ENCODE results near the gene CDH13. TPM values are rescaled to one million over a fixed set of nuclear protein-coding genes. Genes with fewer than 3 reads are reported as not detected.

CDH13 gene
- total RNA-seq (2022) = 49.3 and 55.2 TPM in 2 replicates
- Bru-seq, nascent RNA = percentile 67 among the genes with signal in this experiment
- BruChase-seq, experiment 1, labeled RNA remaining after a 6-hour chase = percentile 50 among the genes with signal in this experiment
- percentile 60 among the genes with signal in this experiment for BruChase-seq, experiment 2, labeled RNA remaining after a 2-hour chase
- long read RNA-seq, partial matches to known transcripts = 101 of 118 reads
- long read RNA-seq, other reads (novel, unspliced or antisense) = 17 of 118 reads

GRCh38 chr16:82626791-82627261, at the start of gene CDH13:
Gene CDH13 (plus strand): TSS chr16:82626969.
- TF ChIP-seq CTCF (IDR thresholded peaks at IDR 0.05; ENCODE audit: unreplicated experiment) = no peak
- peak within 1 kb of the TSS; percentile 96 for H3K27ac Mint-ChIP-seq (ENCODE audit: low read depth, unreplicated experiment)
- peak; percentile 61 for DNase-seq (ENCODE audit: unreplicated experiment)
- peak within 1 kb of the TSS; percentile 82 for H3K4me3 Mint-ChIP-seq (ENCODE audit: unreplicated experiment)
- no peaks in the 10 kb centered on the region for H3K36me3 Mint-ChIP-seq (ENCODE audit: insufficient read depth, unreplicated experiment)
- CTCF ChIA-PET = interaction anchor here (0.6 to 2.1 kb wide), 9 partner anchors 8 to 589 kb away, joined by 3 to 9 read pairs (median 5); no protein-coding TSS in a partner anchor
- intact Hi-C loops (cut with micrococcal nuclease) = loop anchor here (5.0 kb wide), 1 partner anchor 310 kb away; no protein-coding TSS in a partner anchor
- H3K9me3 Mint-ChIP-seq (ENCODE audit: unreplicated experiment) = no peaks in the 10 kb centered on the region
- POLR2A ChIA-PET = interaction anchor here (1.4 to 1.7 kb wide), 2 partner anchors 11 kb away, joined by 3 read pairs; no protein-coding TSS in a partner anchor
- no peaks in the 10 kb centered on the region for H3K27me3 Mint-ChIP-seq (ENCODE audit: insufficient read depth, unreplicated experiment)
- H3K4me1 Mint-ChIP-seq (ENCODE audit: insufficient read depth, unreplicated experiment) = peaks cover 36% of the 10 kb centered on the region
- no TSS peak for BruUV-seq (replicated peaks)

GRCh38 chr16:82580298-82580890, 46.4 kb upstream of the CDH13 start:
- no peaks in the 10 kb centered on the region for H3K36me3 Mint-ChIP-seq (ENCODE audit: insufficient read depth, unreplicated experiment)
- peaks cover 65% of the 10 kb centered on the region for H3K27me3 Mint-ChIP-seq (ENCODE audit: insufficient read depth, unreplicated experiment)
- H3K27ac Mint-ChIP-seq (ENCODE audit: low read depth, unreplicated experiment) = no peak overlapping the region
- TF ChIP-seq CTCF (IDR thresholded peaks at IDR 0.05; ENCODE audit: unreplicated experiment) = peak; percentile 30
- intact Hi-C loops (cut with micrococcal nuclease) = loop anchor here (1.0 to 5.0 kb wide), 3 partner anchors 123 to 317 kb away; no protein-coding TSS in a partner anchor
- H3K4me1 Mint-ChIP-seq (ENCODE audit: insufficient read depth, unreplicated experiment) = no peaks in the 10 kb centered on the region
- ChIA-PET CTCF (interaction anchor here (0.7 to 5.7 kb wide), 18 partner anchors 9 to 867 kb away, joined by 3 to 78 read pairs (median 4); no protein-coding TSS in a partner anchor), POLR2A (no interaction called here)
- H3K9me3 Mint-ChIP-seq (ENCODE audit: unreplicated experiment) = no peaks in the 10 kb centered on the region
- BruUV-seq (replicated peaks) = no TSS peak
- DNase-seq (ENCODE audit: unreplicated experiment) = peak; percentile 38
- no peak overlapping the region for H3K4me3 Mint-ChIP-seq (ENCODE audit: unreplicated experiment)

- Mint-ChIP-seq H3K27me3 (ENCODE audit: insufficient read depth, unreplicated experiment) (peaks cover 39% of the 10 kb centered on the region), H3K4me3 (ENCODE audit: unreplicated experiment) (no peak overlapping the region), H3K36me3 (ENCODE audit: insufficient read depth, unreplicated experiment) (no peaks in the 10 kb centered on the region), H3K4me1 (ENCODE audit: insufficient read depth, unreplicated experiment) (no peaks in the 10 kb centered on the region), H3K9me3 (ENCODE audit: unreplicated experiment) (no peaks in the 10 kb centered on the region), H3K27ac (ENCODE audit: low read depth, unreplicated experiment) (no peak overlapping the region)
- no peak for TF ChIP-seq CTCF (IDR thresholded peaks at IDR 0.05; ENCODE audit: unreplicated experiment)
- CTCF ChIA-PET = interaction anchor here (0.6 to 5.7 kb wide), 5 partner anchors 16 to 320 kb away, joined by 3 to 78 read pairs (median 4); no protein-coding TSS in a partner anchor
- DNase-seq (ENCODE audit: unreplicated experiment) = no peak
- POLR2A ChIA-PET = interaction anchor here (0.5 to 1.0 kb wide), 2 partner anchors 186 to 1463 kb away, joined by 4 to 5 read pairs; no protein-coding TSS in a partner anchor
- no TSS peak for BruUV-seq (replicated peaks)
- intact Hi-C loops (cut with micrococcal nuclease) = loop anchor here (5.0 kb wide), 1 partner anchor 126 kb away; no protein-coding TSS in a partner anchor
Observed at GRCh38 chr16:82582975-82583374, 43.8 kb upstream of the CDH13 start.

GRCh38 chr16:82583422-82583821, 43.3 kb upstream of the CDH13 start:
- TF ChIP-seq CTCF (IDR thresholded peaks at IDR 0.05; ENCODE audit: unreplicated experiment) = no peak
- ChIA-PET CTCF (interaction anchor here (0.7 to 5.7 kb wide), 4 partner anchors 16 to 321 kb away, joined by 3 to 78 read pairs (median 6); no protein-coding TSS in a partner anchor), POLR2A (interaction anchor here (1.0 kb wide), 1 partner anchor 185 kb away, joined by 4 read pairs; no protein-coding TSS in a partner anchor)
- DNase-seq (ENCODE audit: unreplicated experiment) = peak; percentile 1
- no peak overlapping the region for H3K27ac Mint-ChIP-seq (ENCODE audit: low read depth, unreplicated experiment)
- no peaks in the 10 kb centered on the region for H3K4me1 Mint-ChIP-seq (ENCODE audit: insufficient read depth, unreplicated experiment)
- no peaks in the 10 kb centered on the region for H3K36me3 Mint-ChIP-seq (ENCODE audit: insufficient read depth, unreplicated experiment)
- no TSS peak for BruUV-seq (replicated peaks)
- H3K9me3 Mint-ChIP-seq (ENCODE audit: unreplicated experiment) = no peaks in the 10 kb centered on the region
- intact Hi-C loops (cut with micrococcal nuclease) = loop anchor here (5.0 kb wide), 1 partner anchor 126 kb away; no protein-coding TSS in a partner anchor
- H3K27me3 Mint-ChIP-seq (ENCODE audit: insufficient read depth, unreplicated experiment) = peaks cover 34% of the 10 kb centered on the region
- no peak overlapping the region for H3K4me3 Mint-ChIP-seq (ENCODE audit: unreplicated experiment)

All from MCF 10A (cell line).